Measurements from ENCODE around the gene PSMD6.

- TF ChIP-seq CTCF (IDR thresholded peaks at IDR 0.05; ENCODE audit: low read depth, low read length) (no peak), EZH2phosphoT487 (IDR thresholded peaks at IDR 0.05; ENCODE audit: low read depth) (no peak)
Observed at GRCh38 chr3:64019271-64019670, 4.0 kb downstream of the PSMD6 start.

Data from OCI-LY3 (cell line).